WI38 (cell line): ENCODE data around the gene VSIG4.

Experiments used
- H3K4me3 ChIP-seq: 2 replicates; pipeline ENCODE4 v1.5.1; 2011; ENCODE audit warnings: low read depth, mild to moderate bottlenecking, control low read depth, low read length
- TF ChIP-seq, protein P1 (sequence below): IDR thresholded peaks from 2 replicates; pipeline ENCODE4 v1.5.1; 2012; ENCODE audit warnings: low read depth, mild to moderate bottlenecking, control low read depth, low read length

Gene VSIG4

DNA sequence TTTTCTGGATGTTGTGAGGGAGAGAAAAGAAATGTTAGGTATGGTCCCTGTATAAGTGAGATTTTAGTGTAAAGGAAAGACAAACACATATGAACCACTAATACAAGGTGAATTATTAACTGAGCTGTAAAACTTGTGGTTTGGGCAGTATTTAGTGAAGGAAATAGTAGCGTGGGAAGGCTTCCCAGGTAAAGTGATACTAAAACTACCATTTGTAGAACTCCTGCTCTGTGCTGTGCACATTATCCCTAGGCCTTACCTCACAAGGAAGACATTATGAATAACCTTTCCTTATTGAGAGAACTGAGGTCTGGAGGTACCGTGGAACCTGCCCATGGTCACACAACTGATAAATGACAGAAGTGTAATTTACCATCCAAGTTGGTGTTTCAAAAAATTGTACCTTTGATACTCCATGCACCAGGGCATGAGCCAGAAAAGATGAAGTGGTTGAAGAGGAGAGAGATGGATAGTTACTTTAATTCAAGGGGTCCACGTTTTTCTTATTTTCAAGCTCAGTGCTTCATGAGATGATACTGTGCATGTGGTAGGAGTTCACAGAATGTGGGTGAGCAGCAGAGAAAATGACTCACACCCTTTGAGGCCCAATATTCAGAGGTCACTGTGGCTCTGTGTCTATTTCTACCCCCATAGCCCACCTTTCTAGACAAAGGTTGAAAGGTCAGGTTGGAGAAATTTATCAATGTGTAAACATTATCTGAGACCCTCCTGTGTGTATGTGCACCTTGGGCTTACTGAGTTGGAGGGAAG, 2.6 kb upstream of the VSIG4 start:
- H3K4me3 ChIP-seq: no peak overlapping the region
- TF ChIP-seq, protein P1, sequence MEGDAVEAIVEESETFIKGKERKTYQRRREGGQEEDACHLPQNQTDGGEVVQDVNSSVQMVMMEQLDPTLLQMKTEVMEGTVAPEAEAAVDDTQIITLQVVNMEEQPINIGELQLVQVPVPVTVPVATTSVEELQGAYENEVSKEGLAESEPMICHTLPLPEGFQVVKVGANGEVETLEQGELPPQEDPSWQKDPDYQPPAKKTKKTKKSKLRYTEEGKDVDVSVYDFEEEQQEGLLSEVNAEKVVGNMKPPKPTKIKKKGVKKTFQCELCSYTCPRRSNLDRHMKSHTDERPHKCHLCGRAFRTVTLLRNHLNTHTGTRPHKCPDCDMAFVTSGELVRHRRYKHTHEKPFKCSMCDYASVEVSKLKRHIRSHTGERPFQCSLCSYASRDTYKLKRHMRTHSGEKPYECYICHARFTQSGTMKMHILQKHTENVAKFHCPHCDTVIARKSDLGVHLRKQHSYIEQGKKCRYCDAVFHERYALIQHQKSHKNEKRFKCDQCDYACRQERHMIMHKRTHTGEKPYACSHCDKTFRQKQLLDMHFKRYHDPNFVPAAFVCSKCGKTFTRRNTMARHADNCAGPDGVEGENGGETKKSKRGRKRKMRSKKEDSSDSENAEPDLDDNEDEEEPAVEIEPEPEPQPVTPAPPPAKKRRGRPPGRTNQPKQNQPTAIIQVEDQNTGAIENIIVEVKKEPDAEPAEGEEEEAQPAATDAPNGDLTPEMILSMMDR: no peak

DNA sequence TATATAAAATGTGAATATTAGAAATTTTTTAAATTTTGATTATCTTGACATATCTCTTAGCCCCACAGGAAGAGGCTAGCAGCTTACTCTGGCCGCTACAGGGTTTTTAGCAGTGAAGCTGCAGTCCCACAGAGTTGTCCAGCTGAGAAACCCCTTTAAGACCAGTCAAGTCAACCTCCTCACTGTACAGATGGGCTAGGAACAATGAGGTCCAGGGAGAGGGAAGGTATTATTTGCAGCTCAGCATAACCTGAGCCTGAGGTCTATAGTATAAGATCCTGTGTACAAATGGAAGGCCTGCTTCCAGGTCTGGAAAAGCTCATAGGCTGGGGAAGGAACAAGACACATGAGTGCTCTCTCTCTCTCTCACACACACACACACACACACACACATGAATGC, 1.8 kb downstream of the VSIG4 start:
- TF ChIP-seq, protein P1: no peak
- no peak overlapping the region for H3K4me3 ChIP-seq

DNA sequence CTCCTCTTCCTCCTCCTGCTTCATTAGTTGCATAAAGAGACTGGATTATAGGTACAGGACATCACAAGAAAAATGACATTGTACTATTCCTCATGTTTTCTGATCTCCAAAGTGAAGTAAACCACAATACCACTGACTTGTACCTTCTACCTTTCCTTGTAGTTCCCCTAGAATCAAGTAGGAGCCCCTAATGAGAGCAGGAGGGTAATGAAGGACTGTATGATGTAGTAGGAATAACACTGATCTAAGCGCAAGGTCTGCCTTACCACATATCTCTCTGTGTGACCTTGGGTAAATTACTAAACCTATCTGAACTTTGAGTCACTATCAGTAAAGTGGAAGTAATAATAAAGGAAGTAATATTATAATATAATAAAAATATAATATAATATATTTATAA, 3.6 kb downstream of the VSIG4 start:
- TF ChIP-seq, protein P1: no peak
- no peak overlapping the region for H3K4me3 ChIP-seq

DNA sequence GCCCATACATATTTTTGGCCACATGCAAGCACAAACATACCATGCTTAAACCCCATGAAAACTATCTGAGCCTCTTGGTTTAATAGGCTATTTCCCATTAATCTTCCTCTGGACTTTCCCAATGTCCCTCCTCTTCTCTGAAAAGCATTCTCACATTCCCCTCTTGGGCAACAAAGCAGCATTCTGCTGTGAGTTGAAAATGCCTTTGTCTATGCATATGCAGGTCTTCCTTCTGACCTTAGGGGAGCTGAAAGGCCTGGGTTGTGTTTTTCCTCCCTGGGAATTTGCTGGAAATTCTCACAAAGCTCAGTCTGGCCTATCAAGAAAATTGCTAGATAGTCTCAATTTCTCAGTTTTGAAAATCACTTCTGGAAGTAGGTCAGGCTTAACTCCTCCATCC, 4.2 kb downstream of the VSIG4 start:
- TF ChIP-seq, protein P1: no peak
- H3K4me3 ChIP-seq: no peak overlapping the region

DNA sequence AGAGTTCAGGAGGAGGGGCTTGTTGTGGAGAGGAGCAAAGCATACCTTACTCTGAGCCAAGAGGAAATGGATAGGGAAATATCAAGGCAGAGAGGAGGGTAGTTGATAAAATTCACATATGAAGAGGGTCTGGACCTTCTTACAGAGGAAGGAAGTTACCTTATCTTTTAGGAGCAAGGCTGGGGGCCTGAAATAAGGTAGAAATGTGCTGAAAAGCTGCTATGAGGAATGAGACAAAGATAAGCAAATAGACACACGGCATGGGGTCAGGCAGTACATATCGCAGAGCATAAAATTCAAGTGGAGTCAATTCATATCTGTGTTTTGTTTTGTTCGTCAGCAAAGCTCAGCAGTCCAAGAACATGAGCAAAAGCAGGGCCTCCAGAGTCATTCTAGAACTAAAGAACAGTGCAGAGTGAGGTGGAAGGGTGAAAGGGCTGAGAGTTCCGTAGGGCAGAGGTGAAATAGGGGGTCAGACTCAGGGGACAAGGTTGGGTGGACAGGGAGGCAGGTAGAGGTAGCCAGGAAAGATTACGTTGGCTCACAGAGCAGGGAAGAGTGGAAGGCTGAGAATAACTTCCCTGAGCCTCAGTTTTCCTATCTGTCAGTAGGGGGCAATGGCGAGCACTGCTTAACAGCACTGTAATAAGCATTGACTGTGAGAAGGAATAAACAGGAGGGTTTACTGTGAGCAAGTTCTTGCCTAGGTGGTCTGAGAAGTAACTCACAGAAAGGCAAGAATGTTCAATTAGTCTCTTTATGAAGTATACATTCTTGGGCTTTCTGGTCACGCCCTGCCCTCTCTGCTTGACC, 9.2 kb downstream of the VSIG4 start:
- H3K4me3 ChIP-seq: no peak overlapping the region

DNA sequence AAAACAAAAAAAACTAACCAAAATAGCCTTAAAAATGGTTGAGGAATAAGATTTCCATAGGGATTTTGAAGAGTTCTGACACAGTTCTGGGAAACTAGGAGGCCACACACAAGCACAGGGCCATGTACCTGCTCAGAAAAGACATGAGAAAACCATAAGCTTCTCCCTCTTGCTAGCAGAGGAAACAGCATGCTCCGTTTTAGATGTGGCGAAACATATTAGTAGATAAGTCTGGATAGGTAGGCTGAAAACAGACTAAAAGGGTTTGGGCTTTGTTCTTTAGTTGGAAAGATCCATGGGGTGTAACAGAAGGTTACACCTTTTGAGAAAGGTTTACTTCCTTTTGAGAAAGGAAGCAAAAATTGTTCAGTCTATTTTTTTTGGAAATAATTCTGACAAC, 10.9 kb downstream of the VSIG4 start:
- no peak overlapping the region for H3K4me3 ChIP-seq
- TF ChIP-seq, protein P1: no peak

More for the DNA sequence above, 9.2 kb downstream of the VSIG4 start:
- TF ChIP-seq, protein P1: peak; percentile 59

DNA sequence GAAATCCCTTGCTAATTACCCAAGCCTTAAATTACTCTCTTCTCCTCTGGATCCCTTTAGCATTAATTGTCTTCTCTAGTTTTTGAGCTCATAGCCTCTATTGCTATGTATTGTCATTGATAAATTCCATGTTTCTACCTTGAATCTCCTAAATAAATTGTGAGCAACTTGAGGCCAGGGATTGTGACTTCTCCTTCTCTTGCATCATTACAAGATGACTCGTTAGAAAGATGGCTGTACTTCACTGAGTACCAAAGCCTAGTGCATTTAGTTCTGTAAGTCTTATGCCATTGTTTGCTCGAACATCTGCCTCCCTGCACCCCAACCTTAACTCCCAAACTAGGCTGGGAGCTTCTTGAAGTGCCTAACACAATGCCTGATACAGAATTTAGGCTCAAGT, 15.3 kb downstream of the VSIG4 start:
- TF ChIP-seq, protein P1: no peak

More for the DNA sequence above, 15.3 kb downstream of the VSIG4 start:
- no peak overlapping the region for H3K4me3 ChIP-seq
